GM21723 (cell line): ENCODE measurements around the gene CASKIN2.
A peak's percentile ranks its signal among the peaks of the same experiment; 100 is the strongest.
"Not testable (repeated sequence)": the region's sequence is repeated elsewhere in the genome, so short reads cannot be mapped to it uniquely, and the experiment has no call there.

Source experiments
- ATAC-seq: cut with Tn5 transposase; IDR thresholded peaks from one replicate; pipeline ENCODE4 v1.9.1; 2021; ENCODE audit warnings: mild to moderate bottlenecking, moderate library complexity; ENCODE audit not compliant: unreplicated experiment

CASKIN2 gene

GRCh38 chr17:75524269-75524969, 9.1 kb upstream of the CASKIN2 start:
- ATAC-seq: no peak

DNA sequence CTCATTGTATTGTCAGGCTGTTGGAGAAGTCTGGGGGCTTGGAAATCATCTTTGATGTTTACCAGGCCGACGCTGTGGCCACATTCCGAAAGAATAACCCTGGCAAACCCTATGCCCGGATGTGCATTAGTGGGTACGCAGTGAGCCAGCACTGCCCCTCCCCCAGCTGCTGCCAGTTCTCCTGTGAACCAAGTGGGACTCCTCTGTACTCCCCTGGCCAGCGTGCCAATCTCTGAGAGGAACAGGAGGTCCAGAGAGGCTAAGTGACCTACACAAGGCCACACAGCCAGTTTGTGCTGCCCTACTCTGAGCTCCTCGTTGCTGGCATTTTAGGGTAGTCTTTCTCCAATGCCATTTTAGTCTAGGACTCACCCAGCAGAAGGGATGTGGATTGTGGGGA, 8.3 kb upstream of the CASKIN2 start:
- no peak for ATAC-seq

DNA sequence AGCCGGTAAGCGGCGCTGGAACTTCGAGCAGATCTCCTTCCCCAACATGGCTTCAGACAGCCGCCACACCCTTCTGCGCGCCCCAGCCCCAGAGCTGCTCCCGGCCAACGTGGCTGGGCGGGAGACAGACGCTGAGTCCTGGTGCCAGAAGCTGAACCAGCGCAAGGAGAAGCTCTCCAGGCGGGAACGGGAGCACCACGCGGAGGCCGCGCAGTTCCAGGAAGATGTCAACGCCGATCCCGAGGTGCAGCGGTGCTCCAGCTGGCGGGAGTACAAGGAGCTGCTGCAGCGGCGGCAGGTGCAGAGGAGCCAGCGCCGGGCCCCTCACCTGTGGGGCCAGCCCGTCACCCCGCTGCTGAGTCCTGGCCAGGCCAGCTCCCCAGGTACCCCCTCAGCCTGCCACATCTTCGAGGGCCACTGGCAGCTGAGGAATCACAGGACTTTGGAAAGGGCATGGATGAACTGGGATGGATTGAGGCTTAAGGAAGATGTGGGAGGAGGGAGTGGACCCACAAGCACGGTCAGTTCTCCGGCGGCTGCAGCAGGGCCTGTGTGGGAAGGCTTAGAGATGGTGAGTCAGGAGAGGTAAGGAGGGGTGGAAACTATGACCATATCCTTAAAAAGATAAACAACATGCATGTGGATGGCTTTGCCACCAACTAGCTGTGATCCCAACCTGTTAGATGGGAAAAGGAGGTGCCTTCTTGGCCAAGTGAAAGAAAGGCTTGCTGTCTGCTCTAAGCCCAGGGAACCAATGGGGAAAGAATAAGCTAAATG, 6.8 kb upstream of the CASKIN2 start:
- no peak for ATAC-seq

DNA sequence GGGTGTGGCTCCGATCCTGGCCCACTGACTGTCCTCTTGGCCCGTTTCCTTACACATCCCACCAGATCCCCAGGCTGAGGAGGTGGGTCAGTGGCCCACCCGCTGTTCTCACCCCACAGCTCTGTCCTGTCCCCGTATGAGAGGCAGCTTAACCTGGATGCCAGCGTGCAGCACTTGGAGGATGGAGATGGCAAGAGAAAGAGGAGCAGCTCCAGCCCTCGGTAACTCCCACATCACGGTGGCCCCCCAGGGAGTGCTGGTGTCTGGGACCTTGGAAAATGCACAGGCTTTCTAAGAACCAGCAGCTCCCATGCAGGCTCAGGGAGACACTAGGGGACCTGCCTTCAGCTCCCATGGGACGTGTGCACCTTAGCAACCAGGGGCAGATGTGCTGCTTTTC, 6.0 kb upstream of the CASKIN2 start:
- no peak for ATAC-seq

DNA sequence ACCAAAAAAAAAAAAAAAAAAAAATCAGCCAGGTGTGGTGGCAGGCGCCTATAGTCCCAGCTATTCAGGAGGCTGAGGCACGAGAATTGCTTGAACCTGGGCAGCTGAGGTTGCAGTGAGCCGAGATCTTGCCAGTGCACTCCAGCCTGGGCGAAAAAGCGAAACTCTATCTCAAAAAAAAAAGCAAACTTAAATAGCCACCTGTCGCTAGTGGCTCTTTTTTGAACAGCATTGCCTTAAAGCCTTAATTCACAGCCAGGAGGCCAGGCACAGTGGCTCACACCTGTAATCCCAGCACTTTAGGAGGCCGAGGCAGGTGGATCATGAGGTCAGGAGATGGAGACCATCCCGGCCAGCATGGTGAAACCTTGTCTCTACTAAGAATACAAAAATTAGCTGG, 5.1 kb upstream of the CASKIN2 start:
- not testable (repeated sequence) for ATAC-seq

GRCh38 chr17:75518983-75519537, 3.7 kb upstream of the CASKIN2 start:
- ATAC-seq: no peak

DNA sequence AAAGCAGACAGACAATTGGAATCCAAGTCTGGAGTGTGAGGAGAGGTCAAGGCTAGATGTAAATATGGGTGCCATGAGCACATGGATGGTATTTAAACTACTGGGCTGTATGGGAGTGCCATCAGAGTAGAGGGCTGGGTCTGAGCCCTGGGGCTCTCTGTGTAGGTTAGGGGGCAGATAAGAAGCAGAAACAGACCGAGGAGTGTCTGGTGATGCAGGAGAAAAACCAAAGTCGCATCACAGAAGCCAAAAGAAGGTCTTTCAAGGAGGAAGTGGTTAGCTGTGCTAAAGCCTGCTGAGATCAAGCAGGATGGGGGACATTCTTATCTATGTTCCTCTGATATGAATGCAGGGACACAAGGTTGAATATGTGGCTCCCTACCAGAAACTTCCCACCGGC, 2.9 kb upstream of the CASKIN2 start:
- no peak for ATAC-seq

DNA sequence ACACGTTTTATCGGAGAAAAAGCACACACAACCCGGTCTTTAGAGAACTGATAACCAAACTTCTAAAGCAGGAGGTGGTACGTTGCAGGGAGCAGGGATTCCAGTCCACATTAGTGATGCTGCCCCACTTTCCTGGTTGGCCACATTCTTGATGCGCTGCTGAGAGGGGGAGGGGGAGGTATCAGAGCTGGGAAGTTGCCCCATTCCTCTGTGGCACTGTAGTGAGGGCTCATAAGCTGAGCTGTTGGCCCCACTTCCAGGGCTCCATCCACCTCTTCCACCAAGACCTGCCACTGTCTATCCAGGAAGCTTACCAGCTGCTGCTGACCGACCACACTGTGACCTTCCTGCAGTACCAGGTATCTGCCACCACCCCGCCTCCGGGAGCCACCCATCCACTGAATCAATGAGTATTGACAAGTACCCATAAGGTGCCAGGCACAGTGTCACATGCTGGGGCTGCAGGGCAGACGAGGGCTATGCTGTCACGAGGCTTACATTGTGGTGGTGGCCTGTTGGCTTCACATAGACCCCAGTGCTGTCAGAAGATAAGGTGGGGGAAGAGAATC, 2.0 kb upstream of the CASKIN2 start:
- no peak for ATAC-seq

DNA sequence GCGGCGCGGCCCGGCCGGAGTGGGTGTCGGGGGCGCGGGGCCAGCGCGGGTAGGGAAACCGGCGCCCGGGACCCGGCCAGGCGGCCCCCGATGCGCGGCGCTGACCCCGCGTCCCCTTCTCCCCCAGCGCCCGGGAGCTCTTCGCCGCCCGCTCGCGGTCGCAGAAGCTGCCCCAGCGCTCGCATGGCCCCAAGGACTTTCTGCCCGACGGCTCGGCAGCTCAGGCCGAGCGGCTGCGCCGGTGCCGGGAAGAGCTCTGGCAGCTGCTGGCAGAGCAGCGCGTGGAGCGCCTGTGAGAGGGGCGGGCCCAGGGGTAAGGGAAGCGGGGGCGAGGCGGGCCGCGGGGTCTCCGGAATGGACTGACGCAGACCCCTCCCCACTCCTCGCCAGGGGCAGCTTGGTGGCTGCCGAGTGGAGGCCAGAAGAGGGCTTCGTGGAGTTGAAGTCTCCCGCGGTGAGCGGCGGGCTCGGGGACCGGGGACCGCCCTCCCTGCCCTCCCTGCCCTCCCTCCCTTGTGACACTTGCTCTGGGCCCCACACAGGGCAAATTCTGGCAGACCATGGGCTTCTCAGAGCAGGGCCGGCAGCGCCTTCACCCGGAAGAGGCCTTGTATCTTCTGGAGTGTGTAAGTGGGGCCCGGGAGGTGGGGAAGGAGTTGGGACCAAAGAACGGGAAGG, 1.4 kb upstream of the CASKIN2 start:
- peak; percentile 22 for ATAC-seq

GRCh38 chr17:75516255-75516618, 900 bp upstream of the CASKIN2 start, which contains the start of gene TSEN54:
Gene TSEN54 (plus strand): TSS chr17:75516528. CDS start chr17:75516561, 33 bp downstream.
- ATAC-seq: peak; percentile 67

DNA sequence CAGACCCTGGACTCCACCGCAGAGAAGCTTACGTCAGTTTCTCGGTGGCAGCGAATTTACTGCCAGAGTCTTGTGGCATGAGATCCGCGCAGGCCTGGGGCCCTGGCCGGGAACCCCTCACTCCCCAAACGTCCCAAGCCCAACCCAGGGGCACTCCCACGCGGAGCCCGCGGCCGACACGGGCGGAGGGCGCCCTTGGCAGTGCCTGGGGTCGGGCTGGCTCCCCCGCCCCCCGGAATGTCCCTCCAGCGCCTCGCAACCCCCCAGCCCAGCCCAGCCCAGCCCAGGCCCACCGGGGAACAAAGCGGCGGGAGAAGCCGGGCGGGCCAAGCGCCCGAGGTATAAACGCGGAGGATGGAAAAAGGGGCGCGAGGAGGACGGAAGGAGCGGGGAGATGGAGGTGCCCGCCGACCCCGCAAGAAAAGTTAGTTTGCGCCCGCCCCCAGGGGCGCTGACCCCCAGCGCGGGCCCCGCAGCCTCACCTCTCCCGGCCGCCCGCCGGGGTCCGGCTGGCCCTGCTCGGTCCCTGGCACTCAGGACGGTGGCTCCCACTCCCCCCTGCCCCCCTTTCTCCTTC, 330 bp downstream of the CASKIN2 start:
- no peak for ATAC-seq

GRCh38 chr17:75514299-75514918, 928 bp downstream of the CASKIN2 start:
- no peak for ATAC-seq

- no peak for ATAC-seq
Observed at GRCh38 chr17:75513641-75514000, 1.7 kb downstream of the CASKIN2 start.

DNA sequence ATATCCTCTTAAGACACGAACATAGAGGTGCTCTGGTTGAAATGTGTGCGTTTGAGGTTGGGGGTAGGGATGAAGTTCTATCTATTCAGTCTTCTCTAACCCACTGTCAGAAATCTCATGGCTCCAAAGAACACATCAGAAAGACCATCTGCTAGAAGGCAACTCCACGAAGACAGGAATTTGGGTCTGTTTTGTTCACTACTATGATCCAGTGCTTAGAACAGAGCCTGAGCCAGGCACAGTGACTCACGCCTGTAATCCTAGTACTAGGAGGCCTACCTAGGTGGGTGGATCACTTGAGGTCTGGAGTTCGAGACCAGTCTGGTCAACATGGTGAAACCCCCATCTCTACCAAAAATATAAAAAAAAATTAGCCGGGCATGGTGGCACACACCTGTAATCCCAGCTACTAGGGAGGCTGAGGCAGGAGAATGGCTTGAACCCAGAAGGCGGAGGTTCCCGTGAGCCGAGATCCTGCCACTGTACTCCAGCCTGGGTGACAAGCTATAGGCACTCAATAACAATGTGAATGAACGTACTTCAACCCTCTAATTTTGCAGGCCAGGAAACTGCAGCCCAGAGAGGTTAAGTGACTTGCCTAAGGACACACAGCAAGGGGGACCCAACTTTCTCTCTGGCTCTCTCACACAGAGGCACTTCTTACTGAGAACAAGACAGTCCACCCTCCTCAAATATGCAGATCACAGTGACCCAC, 2.3 kb downstream of the CASKIN2 start:
- no peak for ATAC-seq

- ATAC-seq: no peak
Observed at GRCh38 chr17:75511610-75512575, 3.4 kb downstream of the CASKIN2 start.

- no peak for ATAC-seq
Observed at GRCh38 chr17:75511270-75511609, 4.1 kb downstream of the CASKIN2 start.

DNA sequence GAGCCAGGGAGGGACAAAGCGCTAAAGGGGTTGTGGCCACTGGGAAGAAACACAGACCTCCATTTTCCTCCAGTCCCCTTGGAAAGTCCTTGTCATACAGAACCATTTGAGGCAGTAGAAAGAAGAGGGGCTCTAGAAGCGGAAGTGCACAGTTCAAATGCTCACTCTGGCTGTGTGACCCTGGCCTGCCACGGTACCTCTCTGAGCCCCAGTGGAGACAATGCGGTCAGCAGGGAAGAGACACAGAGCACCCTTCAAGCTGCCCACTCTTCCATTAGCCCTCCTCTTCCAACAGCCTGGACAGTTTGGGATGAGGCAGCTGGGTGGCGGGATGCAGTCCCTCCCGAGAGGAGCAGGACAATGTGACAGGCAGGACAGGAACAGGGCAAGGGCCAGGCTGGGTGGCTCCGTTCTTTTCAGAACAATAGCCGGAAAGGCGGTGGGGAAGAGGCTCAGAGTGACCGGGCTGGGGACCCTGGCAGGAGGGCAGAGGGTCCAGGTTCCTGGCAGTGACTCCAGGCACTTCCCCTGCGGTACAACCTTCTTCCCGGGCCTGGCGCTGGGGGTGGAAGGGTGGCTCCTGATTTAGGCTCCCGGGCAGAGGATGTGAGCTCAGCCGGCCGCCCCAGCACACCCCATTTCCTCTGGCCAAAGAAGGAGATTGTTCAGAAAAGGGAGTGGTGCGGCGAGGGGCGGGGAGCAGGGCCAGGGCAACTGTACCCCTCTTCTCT, 5.6 kb downstream of the CASKIN2 start:
- no peak for ATAC-seq

- ATAC-seq: no peak
Observed at GRCh38 chr17:75508931-75509361, 6.4 kb downstream of the CASKIN2 start.
